ENCODE data around the gene CLDN7.
A peak's percentile ranks its signal among the peaks of the same experiment; 100 is the strongest.

CLDN7 gene

GRCh38 chr17:7262935-7263800, 890 bp upstream of the CLDN7 start:
- no peak overlapping the region for H3K4me3 ChIP-seq (ENCODE audit: low read depth, low read length, poor library complexity, severe bottlenecking)
- H3K9me2 ChIP-seq (ENCODE audit: low read depth, low read length) = no peaks in the 10 kb centered on the region
- H3K36me3 ChIP-seq (ENCODE audit: insufficient read depth, low read length) = peaks cover 15% of the 10 kb centered on the region
- H3K27me3 ChIP-seq (ENCODE audit: insufficient read depth, low read length) = peaks cover 7% of the 10 kb centered on the region; the same call in 1 of the 2 replicates
- no peaks in the 10 kb centered on the region for H3F3A ChIP-seq (ENCODE audit: insufficient read depth, low read length)
- H4K20me1 ChIP-seq (ENCODE audit: insufficient read depth, low read length) = no peaks in the 10 kb centered on the region
- H3K4me2 ChIP-seq (ENCODE audit: low read length) = no peak overlapping the region
- H3K4me1 ChIP-seq (ENCODE audit: insufficient read depth, low read length, severe bottlenecking) = peaks cover 17% of the 10 kb centered on the region
- H2AFZ ChIP-seq (ENCODE audit: low read length) = no peak overlapping the region
- no peaks in the 10 kb centered on the region for H3K79me2 ChIP-seq (ENCODE audit: insufficient read depth, low read length)
- no peaks in the 10 kb centered on the region for H3K9me3 ChIP-seq (ENCODE audit: low read length)
- TF ChIP-seq EZH2 (IDR thresholded peaks at IDR 0.05; ENCODE audit: borderline replicate concordance, low read length) (no peak), CTCF (IDR thresholded peaks at IDR 0.05; ENCODE audit: low read length) (no peak)
- H3K27ac ChIP-seq (ENCODE audit: low read depth, low read length, poor library complexity, severe bottlenecking) = no peak overlapping the region
- H3K9ac ChIP-seq (ENCODE audit: low read length) = no peak overlapping the region

- H3K36me3 ChIP-seq (ENCODE audit: insufficient read depth, low read length) = peaks cover 19% of the 10 kb centered on the region
- H3K4me3 ChIP-seq (ENCODE audit: low read depth, low read length, poor library complexity, severe bottlenecking) = peak overlapping the region; percentile 38
- no peaks in the 10 kb centered on the region for H3K9me3 ChIP-seq (ENCODE audit: low read length)
- no peaks in the 10 kb centered on the region for H3F3A ChIP-seq (ENCODE audit: insufficient read depth, low read length)
- H3K79me2 ChIP-seq (ENCODE audit: insufficient read depth, low read length) = no peaks in the 10 kb centered on the region
- peak overlapping the region; percentile 48 for H3K4me2 ChIP-seq (ENCODE audit: low read length)
- no peaks in the 10 kb centered on the region for H4K20me1 ChIP-seq (ENCODE audit: insufficient read depth, low read length)
- H3K9ac ChIP-seq (ENCODE audit: low read length) = peak overlapping the region; percentile 2; the same call in 1 of the 2 replicates
- peak; percentile 23; the same call in 1 of the 2 replicates for TF ChIP-seq EZH2 (IDR thresholded peaks at IDR 0.05; ENCODE audit: borderline replicate concordance, low read length)
- no peak for TF ChIP-seq CTCF (IDR thresholded peaks at IDR 0.05; ENCODE audit: low read length)
- no peak overlapping the region for H2AFZ ChIP-seq (ENCODE audit: low read length)
- peaks cover 17% of the 10 kb centered on the region for H3K4me1 ChIP-seq (ENCODE audit: insufficient read depth, low read length, severe bottlenecking)
- peaks cover 7% of the 10 kb centered on the region; the same call in 1 of the 2 replicates for H3K27me3 ChIP-seq (ENCODE audit: insufficient read depth, low read length)
- H3K27ac ChIP-seq (ENCODE audit: low read depth, low read length, poor library complexity, severe bottlenecking) = no peak overlapping the region
- H3K9me2 ChIP-seq (ENCODE audit: low read depth, low read length) = no peaks in the 10 kb centered on the region
These were observed 693 bp downstream of the CLDN7 start for GRCh38 chr17:7261379-7262191.

GRCh38 chr17:7260651-7261378, 1.5 kb downstream of the CLDN7 start:
- Histone ChIP-seq H3K27ac (ENCODE audit: low read depth, low read length, poor library complexity, severe bottlenecking) (no peak overlapping the region), H3K27me3 (ENCODE audit: insufficient read depth, low read length) (peaks cover 7% of the 10 kb centered on the region; the same call in 1 of the 2 replicates)

More at GRCh38 chr17:7260651-7261378, 1.5 kb downstream of the CLDN7 start:
- Histone ChIP-seq H3K9me2 (ENCODE audit: low read depth, low read length) (no peaks in the 10 kb centered on the region), H3K79me2 (ENCODE audit: insufficient read depth, low read length) (no peaks in the 10 kb centered on the region), H2AFZ (ENCODE audit: low read length) (no peak overlapping the region), H3F3A (ENCODE audit: insufficient read depth, low read length) (no peaks in the 10 kb centered on the region), H3K4me3 (ENCODE audit: low read depth, low read length, poor library complexity, severe bottlenecking) (peak overlapping the region; percentile 38), H3K9me3 (ENCODE audit: low read length) (no peaks in the 10 kb centered on the region), H4K20me1 (ENCODE audit: insufficient read depth, low read length) (no peaks in the 10 kb centered on the region), H3K36me3 (ENCODE audit: insufficient read depth, low read length) (peaks cover 26% of the 10 kb centered on the region), H3K9ac (ENCODE audit: low read length) (peak overlapping the region; percentile 2; the same call in 1 of the 2 replicates), H3K4me1 (ENCODE audit: insufficient read depth, low read length, severe bottlenecking) (peaks cover 17% of the 10 kb centered on the region), H3K4me2 (ENCODE audit: low read length) (peak overlapping the region; percentile 48)
- TF ChIP-seq EZH2 (IDR thresholded peaks at IDR 0.05; ENCODE audit: borderline replicate concordance, low read length) (no peak), CTCF (IDR thresholded peaks at IDR 0.05; ENCODE audit: low read length) (no peak)
